Skeletal muscle tissue (tissue), 4 donors: ENCODE data around the gene ARSA. TPM values are rescaled to one million over a fixed set of nuclear protein-coding genes. Genes with fewer than 3 reads are reported as not detected.

Experiments
- H3K27ac ChIP-seq: one replicate; pipeline ENCODE4 v1.7.0; 2013; ENCODE audit warnings: mild to moderate bottlenecking, low read depth, low read length, inconsistent platforms
- H3K27me3 ChIP-seq, 3 donors: one replicate each; pipeline ENCODE4 v1.7.0; 2013; ENCODE audit warnings: low read length in 3 of 3; ENCODE audit not compliant: control insufficient read depth in 3 of 3, insufficient read depth in 3 of 3
- H3K36me3 ChIP-seq, 3 donors: one replicate each; pipeline ENCODE4 v1.7.0; 2013; ENCODE audit warnings: low read length in 3 of 3; ENCODE audit not compliant: control insufficient read depth in 3 of 3, insufficient read depth in 3 of 3
- H3K4me1 ChIP-seq, 3 donors: one replicate each; pipeline ENCODE4 v1.7.0; 2013; ENCODE audit warnings: low read length in 3 of 3, mild to moderate bottlenecking in 3 of 3; ENCODE audit not compliant: control insufficient read depth in 3 of 3, insufficient read depth in 3 of 3
- H3K4me3 ChIP-seq, 3 donors: one replicate each; pipeline ENCODE4 v1.7.0; 2013; ENCODE audit warnings: low read length in 3 of 3
- H3K9ac ChIP-seq, 3 donors: one replicate each; pipeline ENCODE4 v1.7.0; 2013; ENCODE audit warnings: low read length in 3 of 3, mild to moderate bottlenecking in 3 of 3, moderate library complexity in 2 of 3, low read depth in 1 of 3
- H3K9me3 ChIP-seq, 3 donors: one replicate each; pipeline ENCODE4 v1.7.0; 2013; ENCODE audit warnings: low read length in 3 of 3; ENCODE audit not compliant: control insufficient read depth in 3 of 3
- total RNA-seq: library from RNA; depleted of rRNA; stranded (reverse); fragments of >200 nt; gene quantifications from one replicate; pipeline ENCODE4 v1.2.3, GENCODE V29; 2014
- donor health status: Osteomylitis.

Gene ARSA
- total RNA-seq, 1 donor from 2014 or later, result 5.2 TPM

GRCh38 chr22:50581950-50582492 is 45.9 kb downstream of the ARSA start:
- H3K27ac ChIP-seq, result peak overlapping the region; percentile 98
- H3K4me3 ChIP-seq, result peak overlapping the region; percentile 83 to 94 (median 92)
- peaks cover 6 to 21% (median 20%) of the 10 kb centered on the region in 3 donors for H3K36me3 ChIP-seq
- H3K27me3 ChIP-seq, result no peaks in the 10 kb centered on the region
- no peaks in the 10 kb centered on the region for H3K9me3 ChIP-seq
- peaks cover 37 to 52% (median 45%) of the 10 kb centered on the region in 3 donors for H3K4me1 ChIP-seq
- peak overlapping the region; percentile 94 to 98 (median 95) for H3K9ac ChIP-seq

GRCh38 chr22:50581031-50581949 is 46.7 kb downstream of the ARSA start:
- Histone ChIP-seq H3K27ac (peak overlapping the region; percentile 98), H3K4me1 (peaks cover 41 to 59% (median 53%) of the 10 kb centered on the region in 3 donors), H3K4me3 (peak overlapping the region; percentile 83 to 94 (median 92)), H3K36me3 (peaks cover 13 to 28% (median 27%) of the 10 kb centered on the region in 3 donors), H3K27me3 (no peaks in the 10 kb centered on the region), H3K9me3 (no peaks in the 10 kb centered on the region), H3K9ac (peak overlapping the region; percentile 94 to 98 (median 95))

GRCh38 chr22:50579752-50580151 is 48.2 kb downstream of the ARSA start:
- Histone ChIP-seq H3K9ac (peak overlapping the region in 2 of 3 donors; percentile 60 to 90), H3K27ac (peak overlapping the region; percentile 96), H3K9me3 (no peaks in the 10 kb centered on the region), H3K4me1 (peaks cover 41 to 66% (median 62%) of the 10 kb centered on the region in 3 donors), H3K4me3 (no peak overlapping the region), H3K27me3 (no peaks in the 10 kb centered on the region), H3K36me3 (peaks cover 25 to 39% (median 37%) of the 10 kb centered on the region in 3 donors)

- Histone ChIP-seq H3K4me1 (peaks cover 40 to 64% (median 64%) of the 10 kb centered on the region in 3 donors), H3K9ac (peak overlapping the region; percentile 60 to 90 (median 84))
These were observed 49.1 kb downstream of the ARSA start for GRCh38 chr22:50578776-50579310.

GRCh38 chr22:50577987-50578775 is 49.8 kb downstream of the ARSA start, which contains the start of gene CPT1B:
CPT1B (minus strand) TSS chr22:50578427; CDS start chr22:50577915, 512 bp downstream.
- Histone ChIP-seq H3K9me3 (no peaks in the 10 kb centered on the region), H3K9ac (peak within 1 kb of the TSS; percentile 60 to 90 (median 84)), H3K27ac (peak within 1 kb of the TSS; percentile 96), H3K27me3 (no peaks in the 10 kb centered on the region), H3K36me3 (peaks cover 40 to 55% (median 46%) of the 10 kb centered on the region in 3 donors), H3K4me1 (peaks cover 34 to 62% (median 58%) of the 10 kb centered on the region in 3 donors), H3K4me3 (peak within 1 kb of the TSS; percentile 54 to 87 (median 68))

More at GRCh38 chr22:50578776-50579310, 49.1 kb downstream of the ARSA start:
- no peaks in the 10 kb centered on the region for H3K27me3 ChIP-seq
- H3K4me3 ChIP-seq, result peak overlapping the region; percentile 35 to 68 (median 43)
- peaks cover 34 to 48% (median 40%) of the 10 kb centered on the region in 3 donors for H3K36me3 ChIP-seq
- no peaks in the 10 kb centered on the region for H3K9me3 ChIP-seq
- H3K27ac ChIP-seq, result peak overlapping the region; percentile 96

- Histone ChIP-seq H3K4me3 (peak overlapping the region; percentile 54 to 87 (median 68)), H3K27ac (peak overlapping the region; percentile 96), H3K9ac (peak overlapping the region; percentile 57 to 90 (median 84)), H3K27me3 (no peaks in the 10 kb centered on the region), H3K9me3 (no peaks in the 10 kb centered on the region), H3K4me1 (peaks cover 34 to 65% (median 57%) of the 10 kb centered on the region in 3 donors), H3K36me3 (peaks cover 44 to 60% (median 46%) of the 10 kb centered on the region in 3 donors)
These were observed 50.3 kb downstream of the ARSA start for GRCh38 chr22:50577697-50577986.

- Histone ChIP-seq H3K27ac (peak overlapping the region; percentile 96), H3K9me3 (no peaks in the 10 kb centered on the region), H3K4me3 (peak overlapping the region; percentile 54 to 87 (median 68)), H3K9ac (peak overlapping the region; percentile 57 to 90 (median 84)), H3K27me3 (no peaks in the 10 kb centered on the region), H3K4me1 (peaks cover 34 to 70% (median 57%) of the 10 kb centered on the region in 3 donors), H3K36me3 (peaks cover 48 to 66% (median 50%) of the 10 kb centered on the region in 3 donors)
These were observed 50.9 kb downstream of the ARSA start for GRCh38 chr22:50576806-50577696.

GRCh38 chr22:50576070-50576469 is 51.9 kb downstream of the ARSA start:
- H3K4me1 ChIP-seq, result peaks cover 33 to 70% (median 57%) of the 10 kb centered on the region in 3 donors
- H3K9me3 ChIP-seq, result no peaks in the 10 kb centered on the region
- peaks cover 53 to 72% (median 60%) of the 10 kb centered on the region in 3 donors for H3K36me3 ChIP-seq
- peak overlapping the region in 1 of 3 donors; percentile 90 for H3K9ac ChIP-seq
- no peak overlapping the region for H3K4me3 ChIP-seq
- no peaks in the 10 kb centered on the region for H3K27me3 ChIP-seq
- no peak overlapping the region for H3K27ac ChIP-seq
